H9 (cell line): ENCODE results near the gene BEND7. TPM values are rescaled to one million over a fixed set of nuclear protein-coding genes. Genes with fewer than 3 reads are reported as not detected.

Experiments
- DNase-seq: peaks from one replicate; pipeline ENCODE4 v3.0.0-alpha.2; 2017
- H2AFZ ChIP-seq: one replicate; pipeline ENCODE4 v1.6.1; 2013; ENCODE audit warnings: mild to moderate bottlenecking, low read length, control low read depth, moderate library complexity
- H2AK5ac ChIP-seq: 2 replicates; pipeline ENCODE4 v1.6.1; 2013; ENCODE audit warnings: low read length, control low read depth, mixed read lengths; ENCODE audit not compliant: insufficient read length
- H2BK120ac ChIP-seq: one replicate; pipeline ENCODE4 v1.6.1; 2013; ENCODE audit warnings: low read depth, mild to moderate bottlenecking, low read length, control low read depth, inconsistent platforms; ENCODE audit not compliant: poor library complexity, severe bottlenecking
- H2BK12ac ChIP-seq: 2 replicates; pipeline ENCODE4 v1.6.1; 2013; ENCODE audit warnings: low read length, control low read depth, mixed read lengths, low read depth; ENCODE audit not compliant: insufficient read length
- H2BK15ac ChIP-seq: 2 replicates; pipeline ENCODE4 v1.6.1; 2013; ENCODE audit warnings: low read depth, low read length, control low read depth
- H2BK20ac ChIP-seq: one replicate; pipeline ENCODE4 v1.6.1; 2013; ENCODE audit warnings: low read depth, mild to moderate bottlenecking, low read length, control low read depth, inconsistent platforms; ENCODE audit not compliant: poor library complexity, severe bottlenecking
- H2BK5ac ChIP-seq: 2 replicates; pipeline ENCODE4 v1.6.1; 2013; ENCODE audit warnings: low read length, control low read depth, mixed read lengths; ENCODE audit not compliant: insufficient read length
- H3K14ac ChIP-seq: 2 replicates; pipeline ENCODE4 v1.6.1; 2013; ENCODE audit warnings: low read length, control low read depth; ENCODE audit not compliant: insufficient read depth
- H3K18ac ChIP-seq: 2 replicates; pipeline ENCODE4 v1.6.1; 2013; ENCODE audit warnings: low read depth, mild to moderate bottlenecking, mixed read lengths, low read length, control low read depth; ENCODE audit not compliant: insufficient read length
- H3K23ac ChIP-seq: 2 replicates; pipeline ENCODE4 v1.6.1; 2013; ENCODE audit warnings: low read length, control low read depth, mixed read lengths, low read depth; ENCODE audit not compliant: insufficient read length
- H3K23me2 ChIP-seq: 2 replicates; pipeline ENCODE4 v1.6.1; 2013; ENCODE audit warnings: low read depth, mild to moderate bottlenecking, mixed read lengths, low read length, control low read depth; ENCODE audit not compliant: insufficient read length, poor library complexity, severe bottlenecking
- H3K27ac ChIP-seq: 2 replicates; pipeline ENCODE4 v1.5.1; 2013; ENCODE audit warnings: low read length, control low read depth, mixed read lengths, low read depth; ENCODE audit not compliant: insufficient read length
- H3K27me3 ChIP-seq: 2 replicates; pipeline ENCODE4 v1.6.1; 2013; ENCODE audit warnings: low read length, control low read depth, inconsistent platforms; ENCODE audit not compliant: insufficient read depth
- H3K4ac ChIP-seq: 2 replicates; pipeline ENCODE4 v1.6.1; 2013; ENCODE audit warnings: low read depth, mild to moderate bottlenecking, control low read depth, inconsistent platforms, low read length, moderate library complexity
- H3K4me1 ChIP-seq: 2 replicates; pipeline ENCODE4 v1.6.1; 2013; ENCODE audit warnings: low read length, control low read depth, inconsistent platforms; ENCODE audit not compliant: insufficient read depth
- H3K4me2 ChIP-seq: 2 replicates; pipeline ENCODE4 v1.6.1; 2013; ENCODE audit warnings: low read length, control low read depth, mixed read lengths; ENCODE audit not compliant: insufficient read length, insufficient read depth
- H3K56ac ChIP-seq: 2 replicates; pipeline ENCODE4 v1.6.1; 2013; ENCODE audit warnings: low read depth, mild to moderate bottlenecking, mixed read lengths, low read length, control low read depth; ENCODE audit not compliant: insufficient read length
- H3K79me1 ChIP-seq: 2 replicates; pipeline ENCODE4 v1.6.1; 2013; ENCODE audit warnings: low read depth, mild to moderate bottlenecking, moderate library complexity, low read length, control low read depth, inconsistent platforms; ENCODE audit not compliant: insufficient read depth, poor library complexity, severe bottlenecking
- H3K79me2 ChIP-seq: 2 replicates; pipeline ENCODE4 v1.6.1; 2013; ENCODE audit warnings: low read length, control low read depth, inconsistent platforms; ENCODE audit not compliant: insufficient read depth
- H3K9ac ChIP-seq: 2 replicates; pipeline ENCODE4 v1.6.1; 2013; ENCODE audit warnings: low read length, control low read depth, mixed read lengths; ENCODE audit not compliant: insufficient read length; ENCODE audit errors: extremely low read depth
- H3K9me3 ChIP-seq: one replicate; pipeline ENCODE4 v1.6.1; 2013; ENCODE audit warnings: low read depth, low read length, inconsistent platforms; ENCODE audit not compliant: control insufficient read depth
- H3T11ph ChIP-seq: one replicate; pipeline ENCODE4 v1.6.1; 2013; ENCODE audit warnings: mild to moderate bottlenecking, low read length, control low read depth, inconsistent platforms
- H4K20me1 ChIP-seq: one replicate; pipeline ENCODE4 v1.6.1; 2013; ENCODE audit not compliant: control insufficient read depth, insufficient read length, insufficient read depth
- H4K5ac ChIP-seq: 2 replicates; pipeline ENCODE4 v1.6.1; 2013; ENCODE audit warnings: low read depth, mild to moderate bottlenecking, mixed read lengths, low read length, control low read depth; ENCODE audit not compliant: insufficient read length
- H4K8ac ChIP-seq: replicated peaks from 2 replicates; pipeline ENCODE4 v1.6.1; 2013; ENCODE audit warnings: low read length, control low read depth, mixed read lengths, low read depth; ENCODE audit not compliant: insufficient read length
- H4K91ac ChIP-seq: 2 replicates; pipeline ENCODE4 v1.6.1; 2013; ENCODE audit warnings: low read depth, mild to moderate bottlenecking, moderate library complexity, mixed read lengths, low read length, control low read depth; ENCODE audit not compliant: insufficient read length
- H3K27ac Mint-ChIP-seq, 3 experiments: 2 replicates in 2 of 3; 3 replicates in 1 of 3; pipeline ENCODE4 v1.8.0; 2020 to 2021; ENCODE audit warnings: mixed read lengths in 3 of 3, mild to moderate bottlenecking in 1 of 3, moderate library complexity in 1 of 3
- H3K27me3 Mint-ChIP-seq: 2 replicates; pipeline ENCODE4 v1.8.0; 2021; ENCODE audit warnings: low read depth, mild to moderate bottlenecking, moderate library complexity, mixed read lengths
- H3K36me3 Mint-ChIP-seq, 3 experiments: 2 replicates in 2 of 3; 3 replicates in 1 of 3; pipeline ENCODE4 v1.8.0; 2020 to 2021; ENCODE audit warnings: low read depth in 3 of 3, mixed read lengths in 3 of 3; ENCODE audit not compliant: insufficient read depth in 1 of 3
- H3K4me1 Mint-ChIP-seq, 2 experiments: 2 replicates each; pipeline ENCODE4 v1.8.0; 2020; ENCODE audit warnings: mixed read lengths in 2 of 2
- H3K4me3 Mint-ChIP-seq, 2 experiments: 2 replicates in 1 of 2; 3 replicates in 1 of 2; pipeline ENCODE4 v1.8.0; 2020 to 2021; ENCODE audit warnings: mild to moderate bottlenecking in 2 of 2, mixed read lengths in 2 of 2, moderate library complexity in 1 of 2
- H3K9me3 Mint-ChIP-seq, 2 experiments: 2 replicates in 1 of 2; 3 replicates in 1 of 2; pipeline ENCODE4 v1.8.0; 2020; ENCODE audit warnings: mild to moderate bottlenecking in 2 of 2, mixed read lengths in 2 of 2, moderate library complexity in 1 of 2
- WGBS: extraction: QIAGEN DNeasy Blood & Tissue Kit; methylation state at CpG from one replicate; pipeline ENCODE4 v1.1.7; 2013; ENCODE audit warnings: missing lambda C conversion rate, low lambda C conversion rate, mixed read lengths; ENCODE audit not compliant: insufficient read length; ENCODE audit errors: extremely low coverage; 5-methylcytosine and 5-hydroxymethylcytosine counted together
- total RNA-seq: library from RNA; stranded (reverse); gene quantifications from 2 replicates; pipeline ENCODE4 v1.2.1, GENCODE V29; 2021
- TF ChIP-seq, protein P1 (sequence below): fragments of 200-600 bp; sonication (generic); conservative IDR thresholded peaks from 3 replicates; pipeline ENCODE4 v1.8.0; 2021; ENCODE audit warnings: antibody characterized with exemption, mild to moderate bottlenecking

The BEND7 gene
- total RNA-seq, 1 experiment from 2014 or later, result 17.7 TPM

DNA sequence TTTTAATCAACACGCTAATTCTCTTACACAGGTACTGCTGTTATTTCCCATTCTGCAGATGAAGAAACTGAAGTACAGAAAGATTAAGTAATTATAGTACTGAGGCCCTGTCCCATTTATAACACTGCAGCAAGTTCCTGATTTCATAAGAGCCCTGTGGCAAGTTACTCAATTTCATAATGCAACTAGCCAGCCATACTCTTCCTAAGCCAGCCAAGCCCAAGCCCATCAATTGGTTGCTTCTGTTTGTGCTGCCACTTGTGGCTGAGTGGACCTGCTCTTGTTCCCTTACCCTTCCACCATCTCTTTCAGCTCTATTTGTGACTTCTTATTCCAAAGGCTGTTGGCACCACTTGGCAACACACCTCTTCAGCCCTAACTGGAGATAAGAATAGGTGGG is 38.2 kb upstream of the BEND7 start:
- no peak overlapping the region for H3K14ac ChIP-seq
- no peak for DNase-seq
- Mint-ChIP-seq H3K9me3 (peaks cover 14 to 23% of the 10 kb centered on the region in 2 experiments; a peak in 4 of 5 replicates), H3K27ac (no peak overlapping the region), H3K36me3 (peaks cover 3 to 10% (median 9%) of the 10 kb centered on the region in 3 experiments; a peak in 6 of 7 replicates), H3K4me3 (no peak overlapping the region), H3K4me1 (no peaks in the 10 kb centered on the region), H3K27me3 (peaks cover 20% of the 10 kb centered on the region; the same call in 1 of the 2 replicates)
- H4K91ac ChIP-seq, result no peak overlapping the region
- no peak overlapping the region for H3K23ac ChIP-seq
- H3K4me2 ChIP-seq, result no peak overlapping the region
- no peak overlapping the region for H2BK15ac ChIP-seq
- no peak overlapping the region for H2BK12ac ChIP-seq
- no peak overlapping the region for H2AFZ ChIP-seq
- H4K5ac ChIP-seq, result no peak overlapping the region
- no peak overlapping the region for H3T11ph ChIP-seq
- no peaks in the 10 kb centered on the region for H3K79me1 ChIP-seq
- H2AK5ac ChIP-seq, result no peak overlapping the region
- no peak overlapping the region for H3K9ac ChIP-seq
- no peak overlapping the region for H2BK20ac ChIP-seq
- H4K20me1 ChIP-seq, result no peaks in the 10 kb centered on the region
- TF ChIP-seq, protein P1, sequence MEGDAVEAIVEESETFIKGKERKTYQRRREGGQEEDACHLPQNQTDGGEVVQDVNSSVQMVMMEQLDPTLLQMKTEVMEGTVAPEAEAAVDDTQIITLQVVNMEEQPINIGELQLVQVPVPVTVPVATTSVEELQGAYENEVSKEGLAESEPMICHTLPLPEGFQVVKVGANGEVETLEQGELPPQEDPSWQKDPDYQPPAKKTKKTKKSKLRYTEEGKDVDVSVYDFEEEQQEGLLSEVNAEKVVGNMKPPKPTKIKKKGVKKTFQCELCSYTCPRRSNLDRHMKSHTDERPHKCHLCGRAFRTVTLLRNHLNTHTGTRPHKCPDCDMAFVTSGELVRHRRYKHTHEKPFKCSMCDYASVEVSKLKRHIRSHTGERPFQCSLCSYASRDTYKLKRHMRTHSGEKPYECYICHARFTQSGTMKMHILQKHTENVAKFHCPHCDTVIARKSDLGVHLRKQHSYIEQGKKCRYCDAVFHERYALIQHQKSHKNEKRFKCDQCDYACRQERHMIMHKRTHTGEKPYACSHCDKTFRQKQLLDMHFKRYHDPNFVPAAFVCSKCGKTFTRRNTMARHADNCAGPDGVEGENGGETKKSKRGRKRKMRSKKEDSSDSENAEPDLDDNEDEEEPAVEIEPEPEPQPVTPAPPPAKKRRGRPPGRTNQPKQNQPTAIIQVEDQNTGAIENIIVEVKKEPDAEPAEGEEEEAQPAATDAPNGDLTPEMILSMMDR, result no peak
- H3K23me2 ChIP-seq, result no peaks in the 10 kb centered on the region
- no peak overlapping the region for H4K8ac ChIP-seq
- no CpG with 5 or more reads among the region's 1 CpG for WGBS
- no peak overlapping the region for H3K4ac ChIP-seq
- peaks cover 9% of the 10 kb centered on the region for H3K9me3 ChIP-seq
- no peak overlapping the region for H2BK5ac ChIP-seq
- H3K79me2 ChIP-seq, result no peaks in the 10 kb centered on the region
- no peak overlapping the region for H2BK120ac ChIP-seq
- no peaks in the 10 kb centered on the region for H3K4me1 ChIP-seq
- H3K27ac ChIP-seq, result no peak overlapping the region
- H3K56ac ChIP-seq, result no peak overlapping the region
- H3K27me3 ChIP-seq, result no peaks in the 10 kb centered on the region
- H3K18ac ChIP-seq, result no peak overlapping the region
